Parathyroid adenoma (tissue), 2 donors: ENCODE results near the gene ANKRD53.

Experiments
- H2AFZ ChIP-seq: fragments of 300-600 bp; sonication (generic); one replicate; pipeline ENCODE4 v1.7.0; 2017; ENCODE audit warnings: antibody characterized with exemption, mild to moderate bottlenecking
- H3K27ac ChIP-seq: fragments of 300-600 bp; sonication (generic); one replicate; pipeline ENCODE4 v1.7.0; 2017
- H3K27me3 ChIP-seq: fragments of 300-600 bp; sonication (generic); one replicate; pipeline ENCODE4 v1.7.0; 2017; ENCODE audit warnings: low read length; ENCODE audit not compliant: control insufficient read depth, insufficient read depth
- H3K36me3 ChIP-seq: fragments of 300-600 bp; sonication (generic); one replicate; pipeline ENCODE4 v1.7.0; 2017; ENCODE audit warnings: low read length; ENCODE audit not compliant: control insufficient read depth, insufficient read depth
- H3K4me1 ChIP-seq: fragments of 300-600 bp; sonication (generic); one replicate; pipeline ENCODE4 v1.7.0; 2017; ENCODE audit warnings: control low read depth
- H3K4me2 ChIP-seq: fragments of 300-600 bp; sonication (generic); one replicate; pipeline ENCODE4 v1.7.0; 2017; ENCODE audit warnings: low read length
- H3K4me3 ChIP-seq: fragments of 300-600 bp; sonication (generic); one replicate; pipeline ENCODE4 v1.7.0; 2017; ENCODE audit warnings: low read depth, low read length
- H3K79me2 ChIP-seq: fragments of 300-600 bp; sonication (generic); one replicate; pipeline ENCODE4 v1.7.0; 2017; ENCODE audit warnings: control low read depth
- H3K9ac ChIP-seq: fragments of 300-600 bp; sonication (generic); one replicate; pipeline ENCODE4 v1.7.0; 2017; ENCODE audit warnings: mild to moderate bottlenecking
- H3K9me3 ChIP-seq: fragments of 300-600 bp; sonication (generic); one replicate; pipeline ENCODE4 v1.7.0; 2017; ENCODE audit warnings: low read length; ENCODE audit not compliant: control insufficient read depth
- TF ChIP-seq, protein P1 (sequence below): fragments of 300-600 bp; sonication (generic); IDR thresholded peaks from one replicate; pipeline ENCODE4 v1.7.0; 2017; ENCODE audit warnings: antibody characterized with exemption, mild to moderate bottlenecking
- donor health status: primary hyperparathyroidism.

ANKRD53 gene

DNA sequence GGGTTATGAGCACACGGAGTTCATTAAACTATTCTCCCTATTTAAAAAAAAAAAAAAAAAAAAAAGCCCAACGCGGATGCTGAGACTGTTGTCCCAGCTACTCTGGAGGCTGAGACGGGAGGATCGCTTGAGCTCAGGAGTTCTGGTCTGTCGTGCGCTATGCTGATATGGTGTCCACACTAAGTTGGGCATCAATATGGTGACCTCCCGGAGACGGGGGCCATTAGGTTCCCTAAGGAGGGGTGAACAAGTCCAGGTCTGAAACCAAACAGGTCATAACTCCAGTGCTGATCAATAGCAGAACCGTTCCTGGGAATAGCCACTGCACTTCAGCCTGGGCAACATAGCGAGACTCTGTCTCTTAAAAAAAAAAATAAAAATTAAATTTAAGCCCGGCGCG, 12.9 kb upstream of the ANKRD53 start:
- no peak overlapping the region for H2AFZ ChIP-seq
- no peak overlapping the region for H3K4me3 ChIP-seq
- TF ChIP-seq, protein P1, sequence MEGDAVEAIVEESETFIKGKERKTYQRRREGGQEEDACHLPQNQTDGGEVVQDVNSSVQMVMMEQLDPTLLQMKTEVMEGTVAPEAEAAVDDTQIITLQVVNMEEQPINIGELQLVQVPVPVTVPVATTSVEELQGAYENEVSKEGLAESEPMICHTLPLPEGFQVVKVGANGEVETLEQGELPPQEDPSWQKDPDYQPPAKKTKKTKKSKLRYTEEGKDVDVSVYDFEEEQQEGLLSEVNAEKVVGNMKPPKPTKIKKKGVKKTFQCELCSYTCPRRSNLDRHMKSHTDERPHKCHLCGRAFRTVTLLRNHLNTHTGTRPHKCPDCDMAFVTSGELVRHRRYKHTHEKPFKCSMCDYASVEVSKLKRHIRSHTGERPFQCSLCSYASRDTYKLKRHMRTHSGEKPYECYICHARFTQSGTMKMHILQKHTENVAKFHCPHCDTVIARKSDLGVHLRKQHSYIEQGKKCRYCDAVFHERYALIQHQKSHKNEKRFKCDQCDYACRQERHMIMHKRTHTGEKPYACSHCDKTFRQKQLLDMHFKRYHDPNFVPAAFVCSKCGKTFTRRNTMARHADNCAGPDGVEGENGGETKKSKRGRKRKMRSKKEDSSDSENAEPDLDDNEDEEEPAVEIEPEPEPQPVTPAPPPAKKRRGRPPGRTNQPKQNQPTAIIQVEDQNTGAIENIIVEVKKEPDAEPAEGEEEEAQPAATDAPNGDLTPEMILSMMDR, result no peak
- no peak overlapping the region for H3K9ac ChIP-seq
- H3K27ac ChIP-seq, result no peak overlapping the region
- no peaks in the 10 kb centered on the region for H3K9me3 ChIP-seq
- no peaks in the 10 kb centered on the region for H3K4me1 ChIP-seq
- H3K27me3 ChIP-seq, result no peaks in the 10 kb centered on the region
- no peak overlapping the region for H3K4me2 ChIP-seq
- no peaks in the 10 kb centered on the region for H3K36me3 ChIP-seq
- H3K79me2 ChIP-seq, result no peaks in the 10 kb centered on the region

DNA sequence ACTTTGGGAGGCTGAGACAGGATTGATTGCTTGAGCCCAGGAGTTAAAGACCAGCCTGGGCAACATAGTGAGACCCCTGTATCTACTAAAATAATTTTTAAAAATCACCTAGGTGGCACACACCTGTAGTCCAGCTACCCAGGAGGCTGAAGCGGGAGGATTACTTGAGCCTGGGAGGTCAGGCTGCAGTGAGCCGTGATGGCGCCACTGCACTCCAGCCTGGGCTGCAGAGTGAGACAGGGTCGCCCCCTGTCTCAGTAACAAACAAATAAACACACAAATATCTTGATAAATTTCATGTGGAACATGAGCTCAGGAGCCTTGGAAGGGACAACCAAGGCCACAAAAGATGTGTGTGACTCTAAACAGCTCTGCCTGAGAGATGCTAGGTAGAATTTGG, 11.7 kb upstream of the ANKRD53 start:
- H3K36me3 ChIP-seq, result no peaks in the 10 kb centered on the region
- no peak overlapping the region for H3K4me2 ChIP-seq
- no peak overlapping the region for H3K4me3 ChIP-seq
- H3K27ac ChIP-seq, result no peak overlapping the region
- H3K27me3 ChIP-seq, result no peaks in the 10 kb centered on the region
- no peaks in the 10 kb centered on the region for H3K79me2 ChIP-seq
- TF ChIP-seq, protein P1, result no peak
- no peaks in the 10 kb centered on the region for H3K9me3 ChIP-seq
- no peak overlapping the region for H2AFZ ChIP-seq
- H3K9ac ChIP-seq, result no peak overlapping the region
- no peaks in the 10 kb centered on the region for H3K4me1 ChIP-seq

DNA sequence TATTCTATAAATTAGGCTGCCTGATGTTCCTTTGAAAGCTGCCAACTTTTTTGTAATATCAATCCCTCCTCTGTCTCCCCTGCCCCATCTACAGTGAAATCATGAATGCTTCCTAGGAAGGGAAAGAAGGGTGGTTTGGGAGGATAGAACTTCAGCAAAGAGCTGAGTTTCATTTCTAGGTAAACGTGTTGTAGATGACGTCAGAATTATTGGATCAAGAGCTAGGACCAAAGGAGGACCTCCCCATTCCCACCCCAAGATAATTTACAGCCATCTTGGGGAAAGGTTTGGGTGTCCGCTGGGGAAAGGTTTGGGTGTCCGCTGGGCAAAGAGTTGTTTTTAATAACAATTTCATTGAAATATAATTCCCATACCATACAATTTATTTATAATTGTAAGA, 11.2 kb upstream of the ANKRD53 start:
- Histone ChIP-seq H3K9me3 (no peaks in the 10 kb centered on the region), H3K27ac (no peak overlapping the region), H2AFZ (no peak overlapping the region), H3K36me3 (no peaks in the 10 kb centered on the region), H3K4me1 (no peaks in the 10 kb centered on the region), H3K9ac (no peak overlapping the region), H3K27me3 (no peaks in the 10 kb centered on the region), H3K79me2 (no peaks in the 10 kb centered on the region), H3K4me2 (no peak overlapping the region), H3K4me3 (no peak overlapping the region)
- TF ChIP-seq, protein P1, result no peak

DNA sequence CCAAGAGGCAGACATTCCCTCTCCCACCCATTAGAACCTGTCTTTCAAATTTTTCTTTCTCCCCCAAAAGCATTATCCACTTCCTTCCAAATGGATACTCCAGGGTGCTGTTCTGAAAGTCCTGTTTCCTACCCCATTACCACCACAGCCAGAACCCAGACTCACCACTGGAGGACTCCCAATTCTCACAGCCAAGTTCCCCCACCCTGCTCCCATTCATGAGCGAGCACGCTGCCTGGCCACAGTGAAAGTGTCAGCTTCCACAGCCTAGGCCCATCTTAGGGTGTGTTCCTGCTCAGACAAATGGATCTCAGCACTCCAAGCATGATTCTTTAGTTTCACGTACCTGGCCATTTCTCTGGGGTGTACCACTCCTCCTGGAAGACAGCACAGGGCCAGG, 3.8 kb upstream of the ANKRD53 start:
- no peaks in the 10 kb centered on the region for H3K27me3 ChIP-seq
- H3K79me2 ChIP-seq, result no peaks in the 10 kb centered on the region
- no peak overlapping the region for H3K4me3 ChIP-seq
- no peak overlapping the region for H3K27ac ChIP-seq
- H2AFZ ChIP-seq, result no peak overlapping the region
- no peaks in the 10 kb centered on the region for H3K36me3 ChIP-seq
- no peaks in the 10 kb centered on the region for H3K9me3 ChIP-seq
- H3K4me2 ChIP-seq, result no peak overlapping the region
- TF ChIP-seq, protein P1, result no peak
- peaks cover 4% of the 10 kb centered on the region for H3K4me1 ChIP-seq
- no peak overlapping the region for H3K9ac ChIP-seq

DNA sequence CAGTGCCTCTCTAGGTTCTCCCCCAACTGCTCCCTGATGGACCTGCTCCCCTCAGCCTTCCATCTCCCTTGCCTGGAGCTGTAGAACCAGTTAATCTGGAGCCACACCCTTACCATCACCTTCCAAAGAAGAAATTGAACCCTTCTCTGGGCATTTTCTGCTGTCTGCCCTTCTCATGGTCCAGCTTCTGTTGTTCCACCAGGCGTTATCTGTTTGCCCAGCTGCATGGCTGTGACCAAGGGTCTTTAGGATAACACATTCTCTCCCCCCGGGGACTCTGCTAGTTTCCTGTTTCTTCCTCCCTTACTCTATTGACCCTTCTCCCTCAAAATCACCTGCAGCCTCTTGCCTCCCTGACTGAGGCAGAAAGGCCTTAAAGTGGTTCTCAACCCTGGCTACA, 3.2 kb upstream of the ANKRD53 start:
- Histone ChIP-seq H3K79me2 (no peaks in the 10 kb centered on the region), H3K4me1 (peaks cover 4% of the 10 kb centered on the region), H3K4me2 (no peak overlapping the region), H3K27me3 (no peaks in the 10 kb centered on the region), H3K9ac (no peak overlapping the region), H3K36me3 (no peaks in the 10 kb centered on the region), H3K9me3 (no peaks in the 10 kb centered on the region), H2AFZ (no peak overlapping the region), H3K4me3 (no peak overlapping the region), H3K27ac (no peak overlapping the region)
- TF ChIP-seq, protein P1, result no peak
